GM23248 (cell line): ENCODE measurements around the gene EML3. TPM values are rescaled to one million over a fixed set of nuclear protein-coding genes. Genes with fewer than 3 reads are reported as not detected.
A peak's percentile ranks its signal among the peaks of the same experiment; 100 is the strongest.
"Not testable (repeated sequence)": the region's sequence is repeated elsewhere in the genome, so short reads cannot be mapped to it uniquely, and the experiment has no call there.

Experiments used
- DNase-seq: peaks from one replicate; pipeline ENCODE4 v3.0.0-alpha.2; 2015
- H2AFZ ChIP-seq: fragments of 200-600 bp; sonication (generic); 2 replicates; pipeline ENCODE4 v1.6.1; 2016; ENCODE audit warnings: antibody characterized with exemption
- H3F3A ChIP-seq: fragments of 200-600 bp; sonication (generic); 2 replicates; pipeline ENCODE4 v1.6.1; 2016; ENCODE audit warnings: mild to moderate bottlenecking, antibody characterized with exemption, mixed run types; ENCODE audit not compliant: insufficient read depth
- H3K27ac ChIP-seq: fragments of 200-600 bp; sonication (generic); 2 replicates; pipeline ENCODE4 v1.5.1; 2016; ENCODE audit warnings: mild to moderate bottlenecking
- H3K27me3 ChIP-seq: fragments of 200-600 bp; sonication (generic); replicated peaks from 2 replicates; pipeline ENCODE4 v1.6.1; 2016; ENCODE audit warnings: mild to moderate bottlenecking; ENCODE audit not compliant: insufficient read depth
- H3K36me3 ChIP-seq: fragments of 200-600 bp; sonication (generic); 2 replicates; pipeline ENCODE4 v1.6.1; 2016; ENCODE audit warnings: low read depth, mild to moderate bottlenecking
- H3K4me1 ChIP-seq: fragments of 200-600 bp; sonication (generic); 2 replicates; pipeline ENCODE4 v1.6.1; 2016; ENCODE audit warnings: mild to moderate bottlenecking; ENCODE audit not compliant: insufficient read depth
- H3K4me2 ChIP-seq: fragments of 200-600 bp; sonication (generic); one replicate; pipeline ENCODE4 v1.6.1; 2016; ENCODE audit warnings: mild to moderate bottlenecking; ENCODE audit not compliant: unreplicated experiment
- H3K4me3 ChIP-seq: fragments of 200-600 bp; sonication (generic); 2 replicates; pipeline ENCODE4 v1.5.1; 2016; ENCODE audit warnings: mild to moderate bottlenecking
- H3K79me2 ChIP-seq: fragments of 200-600 bp; sonication (generic); 2 replicates; pipeline ENCODE4 v1.6.1; 2016; ENCODE audit warnings: mild to moderate bottlenecking; ENCODE audit not compliant: insufficient read depth
- H3K9ac ChIP-seq: fragments of 200-600 bp; sonication (generic); 2 replicates; pipeline ENCODE4 v1.6.1; 2016; ENCODE audit warnings: mild to moderate bottlenecking
- H3K9me2 ChIP-seq: fragments of 200-600 bp; sonication (generic); 2 replicates; pipeline ENCODE4 v1.6.1; 2016; ENCODE audit warnings: mixed run types, mild to moderate bottlenecking, moderate library complexity; ENCODE audit not compliant: insufficient read depth
- H3K9me3 ChIP-seq: fragments of 200-600 bp; sonication (generic); one replicate; pipeline ENCODE4 v1.6.1; 2017; ENCODE audit warnings: low read depth
- H4K20me1 ChIP-seq: fragments of 200-600 bp; sonication (generic); 2 replicates; pipeline ENCODE4 v1.6.0; 2016; ENCODE audit not compliant: insufficient read depth
- EZH2 ChIP-seq: fragments of 200-600 bp; sonication (generic); IDR thresholded peaks from 2 replicates; pipeline ENCODE4 v1.6.1; 2018; ENCODE audit warnings: antibody characterized with exemption, mild to moderate bottlenecking; ENCODE audit not compliant: insufficient read depth, poor library complexity, severe bottlenecking
- EZH2phosphoT487 ChIP-seq: fragments of 200-600 bp; sonication (generic); IDR thresholded peaks from 2 replicates; pipeline ENCODE4 v1.6.1; 2018; ENCODE audit warnings: antibody characterized with exemption, moderate library complexity, mild to moderate bottlenecking, low read depth; ENCODE audit not compliant: insufficient read depth
- WGBS, 2 experiments: methylation state at CpG; one replicate each; pipeline ENCODE4 v1.1.6; 2015 to 2017; ENCODE audit warnings: low lambda C conversion rate in 2 of 2, low coverage in 1 of 2; ENCODE audit errors: missing lambda C conversion rate in 2 of 2; 5-methylcytosine and 5-hydroxymethylcytosine counted together
- in situ Hi-C: fragments of 300-500 bp; cut with MboI; formaldehyde crosslinking; loops from 2 replicates; pipeline ENCODE4 v1.15.0; 2020
- polyA plus RNA-seq: library from polyadenylated mRNA; unstranded; fragments of >200 nt; fragmentation: Nextera tagmentation; extraction: Ambion mirVana; gene quantifications from 2 replicates; pipeline ENCODE4 v1.2.1, GENCODE V29; 2016
- total RNA-seq: library from RNA; depleted of rRNA; stranded (reverse); fragments of >200 nt; shearing (Covaris generic); gene quantifications from 2 replicates; pipeline ENCODE4 v1.2.3, GENCODE V29; 2014

EML3 gene
- total and polyA plus RNA-seq, 2 experiments from 2014 or later = 34.8 to 47.2 TPM

- Histone ChIP-seq H2AFZ (no peak overlapping the region), H3K27me3 (no peaks in the 10 kb centered on the region), H3K36me3 (peaks cover 76% of the 10 kb centered on the region), H4K20me1 (no peaks in the 10 kb centered on the region; the same call in 1 of the 2 replicates), H3K9me3 (no peaks in the 10 kb centered on the region), H3K9me2 (no peaks in the 10 kb centered on the region), H3K4me2 (no peak overlapping the region), H3K4me1 (peaks cover 15% of the 10 kb centered on the region), H3K79me2 (peaks cover 89% of the 10 kb centered on the region), H3K27ac (0 out of 2 replicates have a peak overlapping the region, but pooled peaks have one; percentile 29), H3F3A (peaks cover 74% of the 10 kb centered on the region), H3K9ac (no peak overlapping the region), H3K4me3 (no peak overlapping the region)
- no peak for DNase-seq
- WGBS, 2 experiments = 97 to 98% methylated on average over 8 of the region's 8 CpGs
- in situ Hi-C loops = no loop called here
- TF ChIP-seq EZH2 (no peak), EZH2phosphoT487 (no peak)
These were observed 46.3 kb downstream of the EML3 start for GRCh38 chr11:62566247-62566646.

GRCh38 chr11:62565100-62565802 lies 47.3 kb downstream of the EML3 start:
- no peak for TF ChIP-seq EZH2
- TF ChIP-seq EZH2phosphoT487 = no peak
- H3K9me2 ChIP-seq = no peaks in the 10 kb centered on the region
- in situ Hi-C loops = no loop called here
- H3K9me3 ChIP-seq = no peaks in the 10 kb centered on the region
- peaks cover 66% of the 10 kb centered on the region for H3K36me3 ChIP-seq
- 71 to 74% methylated on average over 5 of the region's 5 CpGs for WGBS, 2 experiments
- peak overlapping the region; percentile 29; the same call in 1 of the 2 replicates for H3K27ac ChIP-seq
- H3K79me2 ChIP-seq = peaks cover 79% of the 10 kb centered on the region
- peaks cover 18% of the 10 kb centered on the region for H3K4me1 ChIP-seq
- no peak overlapping the region for H3K9ac ChIP-seq
- no peak overlapping the region for H3K4me2 ChIP-seq
- peaks cover 72% of the 10 kb centered on the region for H3F3A ChIP-seq
- H3K27me3 ChIP-seq = no peaks in the 10 kb centered on the region
- no peak overlapping the region for H3K4me3 ChIP-seq
- no peaks in the 10 kb centered on the region; the same call in 1 of the 2 replicates for H4K20me1 ChIP-seq
- DNase-seq = no peak
- H2AFZ ChIP-seq = no peak overlapping the region

GRCh38 chr11:62561677-62562230 lies 50.8 kb downstream of the EML3 start:
- H3K27me3 ChIP-seq, DNase-seq, H3K9me2 ChIP-seq, H2AFZ ChIP-seq, H3K4me3 ChIP-seq, H3K9me3 ChIP-seq, H4K20me1 ChIP-seq, H3K9ac ChIP-seq, H3K4me2 ChIP-seq, in situ Hi-C loops: not testable (repeated sequence)
- WGBS, 2 experiments = 72% methylated on average over 3 of the region's 3 CpGs
- H3F3A ChIP-seq = peaks cover 79% of the 10 kb centered on the region
- H3K27ac ChIP-seq = peak overlapping the region; percentile 86
- H3K36me3 ChIP-seq = peaks cover 54% of the 10 kb centered on the region
- H3K79me2 ChIP-seq = peaks cover 71% of the 10 kb centered on the region
- H3K4me1 ChIP-seq = peaks cover 31% of the 10 kb centered on the region

- peaks cover 73% of the 10 kb centered on the region for H3F3A ChIP-seq
- TF ChIP-seq EZH2phosphoT487 = no peak
- no peak for TF ChIP-seq EZH2
- in situ Hi-C loops = no loop called here
- H4K20me1 ChIP-seq = no peaks in the 10 kb centered on the region; the same call in 1 of the 2 replicates
- peak overlapping the region; percentile 61 for H3K9ac ChIP-seq
- 12 to 16% methylated on average over 2 of the region's 2 CpGs for WGBS, 2 experiments
- no peak overlapping the region for H2AFZ ChIP-seq
- H3K9me2 ChIP-seq = no peaks in the 10 kb centered on the region
- peak overlapping the region; percentile 54 for H3K4me2 ChIP-seq
- H3K36me3 ChIP-seq = peaks cover 44% of the 10 kb centered on the region
- peaks cover 64% of the 10 kb centered on the region for H3K79me2 ChIP-seq
- H3K27ac ChIP-seq = peak overlapping the region; percentile 86
- peak overlapping the region; percentile 20; the same call in 1 of the 2 replicates for H3K4me3 ChIP-seq
- no peaks in the 10 kb centered on the region for H3K27me3 ChIP-seq
- peak; percentile 98 for DNase-seq
- H3K9me3 ChIP-seq = no peaks in the 10 kb centered on the region
- peaks cover 41% of the 10 kb centered on the region for H3K4me1 ChIP-seq
These were observed 51.9 kb downstream of the EML3 start for GRCh38 chr11:62560566-62561103.

- not testable (repeated sequence) for H3K9ac ChIP-seq, H4K20me1 ChIP-seq, DNase-seq, H3K9me2 ChIP-seq, H3K4me2 ChIP-seq, H3K9me3 ChIP-seq, H2AFZ ChIP-seq, H3K27me3 ChIP-seq, H3K4me3 ChIP-seq
- Histone ChIP-seq H3K36me3 (peaks cover 35% of the 10 kb centered on the region), H3K4me1 (peaks cover 51% of the 10 kb centered on the region), H3F3A (peaks cover 73% of the 10 kb centered on the region), H3K79me2 (peaks cover 64% of the 10 kb centered on the region), H3K27ac (peak overlapping the region; percentile 25; the same call in 1 of the 2 replicates)
- 57 to 67% methylated on average over 5 of the region's 5 CpGs for WGBS, 2 experiments
- in situ Hi-C loops = loop anchor here (10.0 kb wide), 1 partner anchor 165 kb away; no protein-coding TSS in a partner anchor
These were observed 52.9 kb downstream of the EML3 start for GRCh38 chr11:62559626-62560025.
